DOHH2 (cell line): ENCODE data around the gene ZNF804B.

Experiments used
- CTCF ChIP-seq: fragments of 200-600 bp; sonication (generic); IDR thresholded peaks from one replicate; pipeline ENCODE4 v1.5.1; 2014; ENCODE audit warnings: antibody characterized with exemption, mild to moderate bottlenecking, low read depth, low read length; ENCODE audit not compliant: poor library complexity, severe bottlenecking
- EZH2phosphoT487 ChIP-seq: fragments of 200-600 bp; sonication (generic); IDR thresholded peaks from 2 replicates; pipeline ENCODE4 v1.6.1; 2017; ENCODE audit warnings: borderline replicate concordance, mild to moderate bottlenecking, antibody characterized with exemption, low read length, moderate library complexity, mixed read lengths

GRCh38 chr7:89170628-89171027 is 411.1 kb downstream of the ZNF804B start:
- TF ChIP-seq CTCF, result no peak
- no peak for TF ChIP-seq EZH2phosphoT487
